GM21447 (cell line): ENCODE data around the gene CISD3.

ENCODE experiments used
- ATAC-seq: cut with Tn5 transposase; IDR thresholded peaks from one replicate; pipeline ENCODE4 v1.9.1; 2021; ENCODE audit not compliant: unreplicated experiment

Gene CISD3

DNA sequence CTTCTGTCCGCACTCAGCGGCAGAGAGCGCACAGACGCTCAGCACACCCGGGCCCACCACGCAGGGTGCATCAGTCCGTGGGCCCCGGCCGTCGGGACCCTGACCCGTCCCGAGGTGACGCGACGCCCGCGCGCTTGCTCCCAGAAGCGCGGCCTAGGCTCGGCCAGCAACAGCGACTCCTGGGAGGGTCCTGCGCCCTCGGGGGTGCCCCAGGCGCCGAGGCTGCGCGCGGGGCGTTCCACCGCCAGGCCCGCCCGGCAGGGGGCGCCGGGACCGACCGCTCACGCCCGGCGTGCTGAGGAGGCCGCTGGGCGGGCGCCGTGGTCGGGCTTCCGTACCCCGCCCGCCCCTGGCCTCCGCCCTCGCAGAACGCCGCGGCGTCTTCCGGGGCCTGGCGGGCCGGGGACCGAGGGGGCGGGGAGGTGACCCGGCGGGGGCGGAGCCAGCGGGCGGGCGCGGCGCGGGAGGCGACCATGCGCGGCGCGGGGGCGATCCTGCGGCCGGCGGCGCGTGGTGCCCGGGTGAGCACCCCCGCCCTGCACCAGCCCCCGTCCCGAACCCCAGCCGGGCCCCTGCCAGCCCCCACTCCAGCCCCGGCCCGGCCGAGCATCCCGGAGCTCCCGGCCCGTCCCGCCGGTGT is at the start of gene CISD3:
Gene CISD3 (plus strand): TSS at position 456 of the 640 bp plus-strand sequence. CDS start 18 bp downstream, at position 474.
- peak; percentile 45 for ATAC-seq

GRCh38 chr17:38681096-38681495 is 49.0 kb upstream of the CISD3 start:
- ATAC-seq: no peak

GRCh38 chr17:38685491-38685890 is 44.6 kb upstream of the CISD3 start:
- no peak for ATAC-seq

DNA sequence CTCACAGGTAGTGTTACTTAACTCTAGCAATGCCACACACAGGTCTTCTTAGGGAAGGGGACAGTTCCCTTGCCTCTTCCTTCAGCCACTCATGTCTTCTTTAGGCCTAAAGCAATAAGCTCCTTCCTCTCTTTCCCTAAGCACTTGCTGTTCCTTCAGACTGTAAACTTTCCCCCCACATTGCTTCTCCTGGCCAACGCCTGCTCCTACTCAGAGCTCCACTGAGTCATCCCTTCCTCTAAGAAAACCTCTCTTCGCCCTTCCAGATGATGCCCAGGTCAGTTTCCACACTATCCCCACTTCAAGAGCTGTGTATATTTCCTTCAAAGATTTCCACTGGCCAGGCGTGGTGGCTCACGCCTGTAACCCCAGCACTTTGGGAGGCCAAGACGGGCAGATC is 42.9 kb upstream of the CISD3 start:
- no peak for ATAC-seq

DNA sequence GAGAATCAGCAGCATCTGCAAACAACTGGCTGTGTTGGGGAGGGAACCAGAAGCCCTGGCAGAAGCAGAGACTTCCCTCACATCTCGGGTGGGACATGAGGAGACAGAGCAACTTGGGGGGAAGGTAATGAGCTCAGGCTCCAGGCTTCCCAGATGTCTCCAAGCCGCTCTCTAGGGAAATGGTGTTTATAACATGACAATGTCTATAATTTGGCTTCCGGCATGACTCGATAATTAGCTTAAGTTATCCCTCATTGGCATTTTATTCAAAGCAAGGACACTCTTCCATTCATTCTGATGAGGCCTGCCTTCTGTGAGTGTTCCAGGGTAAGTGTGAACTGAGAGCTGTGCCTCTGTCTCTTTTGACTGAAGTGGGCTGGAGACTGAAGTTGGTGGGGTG is 39.8 kb upstream of the CISD3 start:
- ATAC-seq: no peak

DNA sequence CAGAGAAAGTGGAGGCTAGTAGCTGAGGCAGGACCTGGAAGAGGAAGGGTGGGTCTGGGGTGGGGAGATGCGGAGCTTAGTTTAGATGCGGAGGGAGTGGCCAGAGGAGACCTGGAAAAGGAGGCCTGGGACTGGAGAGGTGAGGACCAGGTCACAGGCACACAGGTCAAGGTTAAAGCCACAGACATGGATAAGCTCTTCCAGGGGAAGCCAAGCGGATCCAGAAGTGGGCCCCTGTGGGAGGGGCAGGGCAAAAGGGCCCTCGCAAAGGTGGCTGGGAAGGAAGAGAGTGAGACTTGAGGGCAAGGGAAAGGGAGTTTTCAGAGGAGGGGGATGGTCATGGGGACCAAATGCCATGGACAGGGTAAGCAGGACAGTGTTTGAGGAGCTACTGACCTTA is 39.0 kb upstream of the CISD3 start:
- no peak for ATAC-seq

- ATAC-seq: no peak
These were observed 36.3 kb upstream of the CISD3 start for GRCh38 chr17:38693700-38694329.

DNA sequence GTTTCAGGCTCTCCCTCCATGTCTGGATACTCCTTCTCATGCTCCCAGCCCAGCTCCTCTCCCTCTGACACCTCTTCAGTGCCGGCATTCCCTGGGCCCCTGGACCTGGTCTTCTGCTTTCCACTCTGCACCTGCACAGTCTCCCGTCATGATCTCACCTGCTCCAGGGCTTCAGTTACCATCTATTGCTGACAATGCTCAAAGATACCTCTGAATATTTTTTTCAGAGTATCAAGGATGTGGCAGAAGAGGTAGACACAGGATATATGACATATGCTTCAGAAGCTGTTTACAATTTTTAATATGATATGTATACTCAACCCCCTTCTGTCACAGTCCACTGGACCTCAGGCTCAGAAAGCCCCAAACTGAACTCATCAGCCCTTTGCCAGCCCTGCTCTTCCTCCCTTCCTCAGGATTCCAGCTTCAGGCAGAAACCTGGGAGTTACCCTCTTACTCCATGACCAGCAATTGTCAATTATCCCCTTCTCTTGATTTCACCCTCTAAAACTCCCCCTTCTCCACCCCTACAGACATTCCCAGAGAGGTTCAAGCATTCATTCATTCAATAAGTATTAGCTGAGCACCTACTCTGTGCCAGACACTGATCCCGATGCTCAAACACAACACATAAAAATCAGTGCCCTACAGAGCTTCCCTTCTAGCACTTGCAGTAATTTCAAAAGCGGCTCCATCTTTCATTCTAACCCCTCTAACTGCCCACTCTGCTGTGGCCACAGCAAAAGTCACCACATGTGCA is 32.9 kb upstream of the CISD3 start:
- ATAC-seq: no peak

DNA sequence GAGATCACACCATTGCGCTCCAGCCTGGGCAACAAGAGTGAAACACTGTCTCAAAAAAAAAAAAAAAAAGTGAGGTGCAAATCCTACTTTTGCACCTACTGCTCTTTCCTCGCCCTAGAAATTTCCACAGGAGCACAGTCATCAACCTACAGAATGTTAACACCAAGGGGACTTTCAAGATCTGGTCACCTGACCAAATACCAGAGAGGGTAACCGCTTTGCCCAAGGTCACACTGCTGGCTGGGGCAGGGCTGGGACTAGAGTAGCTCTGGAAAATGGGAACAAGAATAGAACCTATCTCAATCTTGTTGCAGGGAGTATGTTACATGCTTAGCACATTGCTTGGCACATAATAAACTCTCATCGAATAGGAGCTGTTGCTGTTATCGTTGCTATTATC is 31.4 kb upstream of the CISD3 start:
- ATAC-seq: no peak

- no peak for ATAC-seq
These were observed 28.5 kb upstream of the CISD3 start for GRCh38 chr17:38701504-38702165.

GRCh38 chr17:38702166-38702915 is 27.8 kb upstream of the CISD3 start:
- no peak for ATAC-seq

DNA sequence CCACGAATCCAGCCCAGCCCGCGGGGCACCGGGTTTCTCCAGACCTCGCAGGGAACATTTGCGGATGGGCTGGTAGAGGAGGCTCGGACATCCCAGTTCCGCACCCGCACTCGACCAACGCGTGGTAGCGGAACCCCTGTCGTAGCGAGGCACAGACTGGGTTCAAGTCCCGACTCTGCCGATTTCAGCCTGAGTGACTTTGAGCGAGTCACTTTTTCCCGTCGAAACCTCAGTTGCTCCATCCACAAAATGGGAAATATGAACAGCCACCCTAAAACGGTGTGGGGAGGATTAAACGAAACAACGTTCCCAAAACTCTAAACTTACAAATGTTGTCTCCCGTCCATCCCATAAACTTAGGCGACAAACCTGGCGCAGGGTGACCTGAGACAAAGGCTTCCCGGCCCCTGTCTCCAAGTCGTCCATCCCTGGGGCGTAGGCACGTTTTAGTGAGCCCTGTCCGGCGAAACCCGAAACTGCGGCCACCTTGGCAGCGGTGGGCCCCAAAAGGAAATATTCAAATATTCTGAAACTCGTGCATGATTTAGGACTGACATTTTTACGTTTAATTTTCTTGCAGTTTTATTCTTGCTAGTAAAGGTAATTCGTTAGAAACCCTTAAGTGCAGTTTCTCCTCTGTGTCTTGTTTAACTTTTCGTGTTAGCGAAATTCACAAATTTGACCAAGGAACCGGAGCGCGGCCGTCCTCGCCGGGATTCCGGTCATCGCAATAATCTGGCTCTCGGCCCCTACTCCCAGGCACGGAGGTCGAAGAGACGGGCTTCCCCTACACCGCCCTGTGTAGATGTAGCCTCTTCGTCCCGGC is 27.0 kb upstream of the CISD3 start:
- ATAC-seq: no peak

- no peak for ATAC-seq
These were observed 26.2 kb upstream of the CISD3 start for GRCh38 chr17:38703742-38704605.

DNA sequence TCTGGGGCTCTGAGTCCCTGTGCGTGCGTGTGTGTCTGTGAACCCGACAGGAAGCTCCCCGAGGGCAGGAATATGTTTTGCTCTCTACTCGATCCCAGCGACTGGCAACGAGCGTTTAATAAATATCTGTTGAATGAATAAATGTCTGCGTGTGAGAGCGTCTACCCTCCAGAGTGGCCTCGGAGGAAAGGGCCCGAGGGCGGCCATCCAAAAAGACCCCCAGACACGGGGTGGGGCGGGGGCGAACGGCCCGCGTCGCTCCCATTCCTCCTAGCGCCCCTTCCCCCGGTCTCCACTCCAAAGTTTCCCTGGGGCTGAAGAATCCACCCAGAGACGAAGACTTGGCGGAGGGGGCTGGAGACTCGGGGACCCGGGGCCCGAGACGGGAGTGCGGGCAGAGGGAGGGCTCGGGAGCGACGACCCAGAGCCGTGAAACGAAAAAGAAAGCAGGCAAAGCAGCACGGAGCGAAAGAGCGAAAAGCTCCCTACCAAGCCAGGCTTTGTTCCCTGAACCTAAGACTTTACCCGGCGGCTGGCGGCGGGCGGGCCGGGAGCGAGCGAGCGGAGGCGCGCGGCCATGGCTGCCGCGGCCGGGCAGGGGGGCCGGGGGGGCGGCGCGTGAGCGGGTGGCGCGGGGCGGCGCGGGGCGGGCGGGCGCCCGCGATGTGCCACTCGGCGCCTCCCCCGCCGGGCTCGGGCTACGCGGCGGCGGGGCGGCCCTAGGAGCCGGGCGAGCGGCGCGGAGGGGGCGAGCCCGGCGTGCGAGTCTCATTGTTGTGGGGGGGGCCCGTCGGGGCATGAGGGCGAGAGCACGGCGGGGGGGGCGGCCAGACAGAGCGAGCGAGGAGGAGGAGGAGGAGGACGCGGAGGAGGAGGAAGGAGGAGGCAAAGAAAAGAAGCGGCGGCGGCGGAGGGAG is 25.3 kb upstream of the CISD3 start, which contains the start of gene MLLT6:
Gene MLLT6 (plus strand): TSS at position 668 of the 917 bp plus-strand sequence. CDS start 360 bp downstream, outside the sequence.
- ATAC-seq: no peak

DNA sequence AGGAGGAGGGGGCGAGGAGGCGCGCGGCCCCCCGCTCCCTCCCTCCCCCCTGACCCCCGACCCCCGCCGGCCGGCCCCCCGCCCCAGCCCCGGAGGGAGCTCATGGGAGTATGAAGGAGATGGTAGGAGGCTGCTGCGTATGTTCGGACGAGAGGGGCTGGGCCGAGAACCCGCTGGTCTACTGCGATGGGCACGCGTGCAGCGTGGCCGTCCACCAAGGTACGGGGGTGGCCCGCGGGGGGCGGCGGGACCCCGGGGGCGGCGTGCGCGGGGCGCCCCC is 24.7 kb upstream of the CISD3 start:
- ATAC-seq: no peak

DNA sequence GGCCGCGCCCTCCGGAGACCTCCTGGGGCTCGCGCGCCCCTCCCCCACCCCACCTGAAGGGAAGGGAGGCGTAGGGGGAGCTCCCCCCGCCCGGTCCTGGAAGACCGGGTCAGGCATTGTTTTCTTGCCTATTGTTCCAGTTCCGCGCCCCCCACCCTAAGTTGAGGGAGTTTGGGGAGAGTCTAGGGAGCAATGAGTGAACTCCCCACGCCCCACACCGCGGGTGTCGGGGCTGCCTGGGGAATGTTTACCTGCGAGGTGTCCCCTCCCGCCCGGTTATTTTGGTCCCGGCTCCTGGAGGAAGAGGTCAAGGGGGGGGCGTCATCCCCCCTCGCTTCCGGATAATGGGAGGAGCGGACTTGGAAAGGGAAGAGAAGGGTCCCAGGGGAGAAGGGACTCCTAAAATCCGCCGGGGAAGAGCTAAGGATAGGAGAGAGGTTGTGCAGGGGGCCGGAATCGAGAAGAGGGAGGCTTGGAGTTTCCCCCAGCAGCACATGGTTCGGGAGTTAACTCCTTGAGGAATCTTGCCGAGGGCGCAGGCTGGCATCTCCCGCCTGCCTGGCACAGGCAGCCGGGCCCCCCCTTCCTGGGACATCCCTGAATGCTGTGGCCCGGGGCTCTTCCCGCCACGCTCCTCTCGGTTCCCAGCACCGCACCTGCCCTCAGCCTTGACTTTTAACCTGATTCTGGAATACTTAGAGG is 24.2 kb upstream of the CISD3 start:
- ATAC-seq: no peak

DNA sequence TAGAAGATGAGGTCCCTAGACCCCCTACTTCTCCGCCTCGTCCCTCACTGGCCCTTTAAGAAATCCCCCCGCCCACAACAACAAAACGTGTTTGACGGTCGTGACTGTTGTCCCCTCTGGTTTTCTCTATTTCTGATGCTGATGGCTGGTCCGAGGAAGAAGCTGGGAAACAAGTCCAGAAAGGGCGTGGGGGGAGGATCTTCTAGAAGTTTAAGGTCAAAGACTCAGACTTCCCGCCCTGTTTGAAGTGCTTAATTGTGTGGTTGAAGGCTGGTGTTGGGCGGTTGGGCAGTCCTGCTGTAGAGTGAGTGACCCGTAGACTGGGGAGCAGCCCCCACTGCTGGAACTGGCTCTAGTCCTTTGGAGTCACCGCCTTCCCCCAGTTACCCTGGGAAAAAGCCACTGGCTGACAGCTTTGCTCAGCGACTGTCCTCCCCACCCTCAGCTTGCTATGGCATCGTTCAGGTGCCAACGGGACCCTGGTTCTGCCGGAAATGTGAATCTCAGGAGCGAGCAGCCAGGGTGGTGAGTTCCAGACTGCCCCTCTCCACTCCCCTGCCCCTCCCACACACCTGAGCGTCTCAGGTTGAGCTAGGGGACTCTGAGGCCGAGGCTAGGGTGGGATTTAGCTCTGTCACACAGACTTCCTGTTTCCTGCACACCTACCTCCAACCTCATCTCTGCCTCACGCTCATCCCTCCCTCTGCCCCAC is 23.5 kb upstream of the CISD3 start:
- ATAC-seq: no peak
